ENCODE data around the gene UBL7. TPM values are rescaled to one million over a fixed set of nuclear protein-coding genes. Genes with fewer than 3 reads are reported as not detected.

UBL7 gene
- total and polyA plus RNA-seq, 4 donors, result 25.1 to 45.3 (median 28.0) TPM

DNA sequence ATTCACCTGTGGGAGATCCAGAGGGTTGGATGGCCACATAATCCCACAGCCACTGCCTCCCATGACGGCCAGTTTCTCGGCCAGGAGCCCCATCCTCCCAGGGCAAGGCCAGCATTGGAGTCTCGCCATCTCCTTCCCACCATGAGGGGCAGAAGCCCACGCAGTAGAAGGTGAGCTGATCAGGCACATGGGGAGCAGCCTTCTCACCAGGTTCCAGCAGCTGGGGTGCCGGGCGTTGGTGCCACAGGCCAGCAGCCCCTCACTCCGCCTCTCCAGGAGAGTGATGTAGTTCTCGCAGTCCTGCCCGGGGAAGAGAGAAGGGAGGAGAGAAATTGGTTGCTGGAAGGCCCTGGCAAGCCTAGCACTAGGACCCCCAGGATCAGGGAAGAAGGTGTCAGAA lies 43.3 kb downstream of the UBL7 start:
- Histone ChIP-seq H3K9me3 (ENCODE audit: control insufficient read depth, low read length) (no peaks in the 10 kb centered on the region), H3K4me3 (ENCODE audit: low read length in 2 of 2) (no peak overlapping the region), H3K27me3 (ENCODE audit: control insufficient read depth in 1 of 2, insufficient read depth in 2 of 2, low read length in 1 of 2) (no peaks in the 10 kb centered on the region), H3K27ac (ENCODE audit: low read depth in 1 of 2, low read length in 2 of 2) (no peak overlapping the region), H3K36me3 (ENCODE audit: control insufficient read depth in 1 of 2, insufficient read depth in 2 of 2, low read length in 1 of 2) (no peaks in the 10 kb centered on the region), H3K4me1 (ENCODE audit: control insufficient read depth in 1 of 2, insufficient read depth in 2 of 2, low read length in 2 of 2) (no peaks in the 10 kb centered on the region)
- intact Hi-C loops (cut with DNase I), result no loop called here
- ATAC-seq (ENCODE audit: low FRiP score) (no peak), DNase-seq (no peak)
- WGBS, 2 donors, result 96% methylated on average over 9 of the region's 9 CpGs

DNA sequence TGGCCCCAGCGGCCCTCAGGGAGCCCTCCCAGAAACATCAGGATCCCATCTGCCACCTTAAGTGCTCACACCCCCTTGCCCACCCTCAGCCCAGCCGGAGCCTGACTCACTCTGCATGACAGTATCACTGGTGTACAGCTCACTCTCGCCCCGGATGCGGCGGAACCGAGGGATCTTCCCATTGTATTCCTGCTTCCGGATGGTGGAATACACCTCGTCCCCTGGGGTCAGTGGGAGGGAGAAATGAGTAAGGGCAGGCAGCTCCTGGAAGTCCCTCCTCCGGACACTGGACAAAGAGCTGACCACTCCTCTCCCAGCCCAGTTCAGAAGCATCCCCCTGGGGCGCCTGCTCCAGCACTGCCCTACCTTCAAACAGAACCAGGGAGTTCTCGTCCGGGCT lies 43.7 kb downstream of the UBL7 start:
- Histone ChIP-seq H3K4me1 (ENCODE audit: control insufficient read depth in 1 of 2, insufficient read depth in 2 of 2, low read length in 2 of 2) (no peaks in the 10 kb centered on the region), H3K27me3 (ENCODE audit: control insufficient read depth in 1 of 2, insufficient read depth in 2 of 2, low read length in 1 of 2) (no peaks in the 10 kb centered on the region), H3K27ac (ENCODE audit: low read depth in 1 of 2, low read length in 2 of 2) (no peak overlapping the region), H3K9me3 (ENCODE audit: control insufficient read depth, low read length) (no peaks in the 10 kb centered on the region), H3K4me3 (ENCODE audit: low read length in 2 of 2) (no peak overlapping the region), H3K36me3 (ENCODE audit: control insufficient read depth in 1 of 2, insufficient read depth in 2 of 2, low read length in 1 of 2) (no peaks in the 10 kb centered on the region)
- DNase-seq, result no peak
- ATAC-seq (ENCODE audit: low FRiP score), result no peak
- WGBS, 2 donors, result 93 to 95% methylated on average over 13 of the region's 13 CpGs
- intact Hi-C loops (cut with DNase I), result no loop called here

DNA sequence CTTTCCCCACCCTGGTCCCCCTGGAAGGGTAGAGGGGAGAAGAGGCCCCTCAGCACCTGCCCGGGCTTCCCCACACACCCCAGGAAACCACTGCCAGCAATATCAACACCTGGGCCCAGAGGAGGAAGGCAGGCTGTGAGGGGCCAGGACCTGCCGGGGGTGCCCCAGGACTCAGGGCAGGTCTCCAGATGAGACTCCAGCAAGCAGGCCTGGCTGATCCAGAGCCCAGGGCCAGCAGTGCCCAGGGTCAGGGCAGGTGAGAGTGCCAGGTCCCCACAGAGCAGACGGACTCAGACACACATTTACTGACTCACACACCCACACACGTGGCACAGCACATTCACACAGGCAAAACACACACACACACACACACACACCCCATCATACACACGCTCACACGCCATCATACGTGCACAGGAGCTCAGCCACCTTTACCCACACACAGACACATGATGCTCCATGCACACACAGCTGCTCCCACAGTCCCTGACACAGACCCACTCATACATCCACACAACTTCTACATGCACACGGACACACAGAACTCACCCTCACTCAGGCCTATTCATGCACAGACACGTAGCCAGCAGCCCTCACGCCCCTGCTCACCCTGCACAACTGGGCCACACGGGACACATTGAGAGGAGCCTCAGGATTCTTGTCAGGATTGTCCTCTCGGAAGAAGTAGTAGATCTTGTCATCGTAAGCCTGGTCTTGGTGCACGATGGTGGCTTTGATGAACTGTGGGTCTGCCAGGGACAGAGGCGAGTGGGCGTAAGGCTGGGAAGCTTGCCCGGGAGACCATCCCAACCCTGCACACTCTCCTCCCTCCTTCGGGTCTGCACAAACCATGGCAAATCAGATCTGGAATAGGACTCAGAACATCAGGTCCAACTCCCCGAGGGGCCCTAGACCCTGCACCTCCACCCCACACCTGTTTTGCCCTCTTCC lies 44.7 kb downstream of the UBL7 start:
- no peaks in the 10 kb centered on the region for H3K9me3 ChIP-seq (ENCODE audit: control insufficient read depth, low read length)
- no peaks in the 10 kb centered on the region for H3K4me1 ChIP-seq (ENCODE audit: control insufficient read depth in 1 of 2, insufficient read depth in 2 of 2, low read length in 2 of 2)
- intact Hi-C loops (cut with DNase I), result no loop called here
- ATAC-seq (ENCODE audit: low FRiP score) (no peak), DNase-seq (no peak)
- H3K4me3 ChIP-seq (ENCODE audit: low read length in 2 of 2), result no peak overlapping the region
- WGBS, 2 donors, result 78 to 79% methylated on average over 19 of the region's 19 CpGs
- no peaks in the 10 kb centered on the region for H3K36me3 ChIP-seq (ENCODE audit: control insufficient read depth in 1 of 2, insufficient read depth in 2 of 2, low read length in 1 of 2)
- no peaks in the 10 kb centered on the region for H3K27me3 ChIP-seq (ENCODE audit: control insufficient read depth in 1 of 2, insufficient read depth in 2 of 2, low read length in 1 of 2)
- H3K27ac ChIP-seq (ENCODE audit: low read depth in 1 of 2, low read length in 2 of 2), result no peak overlapping the region

DNA sequence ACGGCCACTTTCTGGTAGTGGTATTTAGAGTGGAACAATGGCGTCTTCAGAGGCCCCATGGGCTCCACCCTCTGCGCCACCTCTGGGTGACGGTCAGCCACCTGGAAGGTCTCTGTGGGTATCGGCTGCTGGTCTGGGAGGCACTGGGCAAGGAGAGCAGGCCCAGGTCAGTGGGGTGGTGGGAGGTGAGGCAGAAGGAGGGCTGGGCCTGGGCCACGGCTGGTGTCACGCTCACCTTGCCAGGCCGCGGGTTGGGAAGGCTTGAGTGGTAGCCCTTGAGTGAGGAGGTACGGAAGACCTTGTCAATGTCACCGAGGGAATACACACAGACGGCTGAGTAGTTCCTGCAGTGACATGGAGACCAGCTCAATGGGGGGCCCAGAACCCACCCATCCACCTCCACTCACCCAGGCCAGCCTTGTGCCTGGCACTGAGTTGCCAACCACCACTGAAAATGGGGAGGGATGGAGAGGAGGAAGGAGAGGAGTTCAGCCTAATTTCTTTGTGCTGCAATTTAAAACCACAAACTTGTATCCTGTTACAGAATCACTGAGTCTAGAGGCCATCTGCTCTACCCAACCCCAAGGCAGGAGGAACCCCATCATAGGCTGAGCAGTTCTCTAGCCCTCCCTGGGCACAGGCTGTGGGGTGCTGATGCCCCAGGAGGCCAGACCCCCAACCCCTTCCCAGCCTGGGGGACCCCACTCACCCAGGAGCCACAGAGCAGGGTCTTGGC lies 46.2 kb downstream of the UBL7 start:
- no peaks in the 10 kb centered on the region for H3K27me3 ChIP-seq (ENCODE audit: control insufficient read depth in 1 of 2, insufficient read depth in 2 of 2, low read length in 1 of 2)
- H3K27ac ChIP-seq (ENCODE audit: low read depth in 1 of 2, low read length in 2 of 2), result no peak overlapping the region
- H3K36me3 ChIP-seq (ENCODE audit: control insufficient read depth in 1 of 2, insufficient read depth in 2 of 2, low read length in 1 of 2), result no peaks in the 10 kb centered on the region
- H3K9me3 ChIP-seq (ENCODE audit: control insufficient read depth, low read length), result no peaks in the 10 kb centered on the region
- DNase-seq (no peak), ATAC-seq (ENCODE audit: low FRiP score) (no peak)
- intact Hi-C loops (cut with DNase I), result no loop called here
- H3K4me1 ChIP-seq (ENCODE audit: control insufficient read depth in 1 of 2, insufficient read depth in 2 of 2, low read length in 2 of 2), result no peaks in the 10 kb centered on the region
- 98 to 99% methylated on average over 12 of the region's 12 CpGs for WGBS, 2 donors
- H3K4me3 ChIP-seq (ENCODE audit: low read length in 2 of 2), result no peak overlapping the region

DNA sequence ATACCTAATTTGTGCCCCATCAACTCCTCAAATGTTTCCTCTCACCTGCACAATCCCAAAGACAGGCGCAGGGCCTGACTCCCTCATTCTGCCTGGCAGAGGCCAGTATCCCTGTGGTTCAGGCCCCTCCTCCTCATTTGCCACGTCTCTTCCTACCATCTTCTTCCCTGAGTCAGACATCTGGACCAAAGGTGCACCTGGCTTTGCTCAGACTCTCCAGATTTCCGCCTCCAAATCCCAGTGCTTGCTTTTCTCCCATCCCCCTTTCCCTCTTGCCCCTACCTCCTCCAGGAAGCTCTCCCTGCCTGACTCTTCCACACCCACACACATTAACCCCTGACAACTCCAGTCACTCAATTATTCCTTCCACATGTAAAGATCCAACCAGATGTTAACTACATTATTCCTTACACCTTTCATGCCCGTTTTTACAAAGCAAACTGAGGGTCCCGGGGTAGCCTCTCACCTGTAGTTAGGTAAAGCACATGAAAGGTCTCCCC lies 46.8 kb downstream of the UBL7 start:
- Histone ChIP-seq H3K4me1 (ENCODE audit: control insufficient read depth in 1 of 2, insufficient read depth in 2 of 2, low read length in 2 of 2) (no peaks in the 10 kb centered on the region), H3K36me3 (ENCODE audit: control insufficient read depth in 1 of 2, insufficient read depth in 2 of 2, low read length in 1 of 2) (no peaks in the 10 kb centered on the region), H3K4me3 (ENCODE audit: low read length in 2 of 2) (no peak overlapping the region), H3K9me3 (ENCODE audit: control insufficient read depth, low read length) (no peaks in the 10 kb centered on the region), H3K27me3 (ENCODE audit: control insufficient read depth in 1 of 2, insufficient read depth in 2 of 2, low read length in 1 of 2) (no peaks in the 10 kb centered on the region), H3K27ac (ENCODE audit: low read depth in 1 of 2, low read length in 2 of 2) (no peak overlapping the region)
- no peak for ATAC-seq (ENCODE audit: low FRiP score)
- no peak for DNase-seq
- 84 to 92% methylated on average over 5 of the region's 5 CpGs for WGBS, 2 donors
- intact Hi-C loops (cut with DNase I), result no loop called here

DNA sequence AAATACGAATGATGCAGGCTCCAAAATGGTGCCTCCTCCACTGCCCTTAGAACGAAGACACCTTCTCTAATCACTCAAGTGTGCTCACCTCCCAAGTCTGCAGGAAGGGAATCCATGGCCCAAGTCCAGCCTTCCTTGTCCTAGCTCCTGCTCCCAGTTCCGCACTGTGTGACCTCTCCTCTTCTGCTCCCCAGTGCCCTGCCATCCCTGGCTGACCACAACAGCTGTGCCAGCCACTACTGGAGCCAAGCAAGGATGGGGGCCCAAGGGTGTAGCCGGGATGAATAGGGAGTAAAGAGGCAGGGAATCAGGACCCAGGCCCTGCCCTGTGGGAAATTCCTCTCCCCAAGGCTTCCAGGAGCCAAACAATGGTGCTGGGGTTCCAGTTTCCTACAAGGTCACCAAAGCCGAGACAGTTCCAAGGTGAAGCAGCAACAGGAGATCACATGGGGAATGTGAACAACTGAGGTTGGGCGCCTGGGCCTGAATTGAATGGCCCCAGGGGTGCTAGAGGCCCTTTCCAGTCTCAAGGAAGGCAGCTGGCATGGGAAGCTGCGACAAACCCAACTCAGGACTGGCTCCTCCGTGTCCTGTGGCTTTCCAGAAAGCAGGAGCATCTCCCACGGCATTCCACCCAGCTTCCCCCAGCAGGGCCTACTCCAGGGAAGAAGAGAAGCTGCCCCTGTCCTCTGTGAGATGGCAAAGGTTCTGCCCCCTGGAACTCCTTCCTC lies 47.4 kb downstream of the UBL7 start:
- H3K4me3 ChIP-seq (ENCODE audit: low read length in 2 of 2), result no peak overlapping the region
- H3K9me3 ChIP-seq (ENCODE audit: control insufficient read depth, low read length), result no peaks in the 10 kb centered on the region
- no peak overlapping the region for H3K27ac ChIP-seq (ENCODE audit: low read depth in 1 of 2, low read length in 2 of 2)
- DNase-seq (no peak), ATAC-seq (ENCODE audit: low FRiP score) (no peak)
- no peaks in the 10 kb centered on the region for H3K27me3 ChIP-seq (ENCODE audit: control insufficient read depth in 1 of 2, insufficient read depth in 2 of 2, low read length in 1 of 2)
- H3K36me3 ChIP-seq (ENCODE audit: control insufficient read depth in 1 of 2, insufficient read depth in 2 of 2, low read length in 1 of 2), result no peaks in the 10 kb centered on the region
- H3K4me1 ChIP-seq (ENCODE audit: control insufficient read depth in 1 of 2, insufficient read depth in 2 of 2, low read length in 2 of 2), result no peaks in the 10 kb centered on the region
- WGBS, 2 donors, result 89 to 92% methylated on average over 9 of the region's 9 CpGs
- intact Hi-C loops (cut with DNase I), result no loop called here

DNA sequence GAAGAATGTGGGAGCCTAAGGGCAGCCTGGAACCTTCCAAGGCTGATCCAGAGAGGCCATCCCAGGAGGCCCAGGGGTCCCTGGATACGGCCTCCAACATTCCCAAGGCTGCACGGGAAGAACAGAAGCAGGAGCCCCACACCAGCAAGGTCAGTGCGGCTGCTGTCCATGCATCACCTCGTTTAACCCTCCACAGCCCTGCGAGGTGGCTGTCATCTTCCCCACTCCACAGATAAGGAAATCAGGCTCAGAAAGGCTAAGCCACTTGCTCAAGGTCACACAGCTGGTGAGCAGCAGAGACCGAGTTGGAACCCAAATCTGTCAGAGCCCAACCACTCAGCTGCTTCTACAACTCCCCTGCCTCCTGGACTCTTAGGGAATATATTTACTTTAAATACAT lies 48.8 kb downstream of the UBL7 start:
- Histone ChIP-seq H3K27ac (ENCODE audit: low read depth in 1 of 2, low read length in 2 of 2) (no peak overlapping the region), H3K4me1 (ENCODE audit: control insufficient read depth in 1 of 2, insufficient read depth in 2 of 2, low read length in 2 of 2) (no peaks in the 10 kb centered on the region), H3K9me3 (ENCODE audit: control insufficient read depth, low read length) (no peaks in the 10 kb centered on the region), H3K36me3 (ENCODE audit: control insufficient read depth in 1 of 2, insufficient read depth in 2 of 2, low read length in 1 of 2) (no peaks in the 10 kb centered on the region), H3K27me3 (ENCODE audit: control insufficient read depth in 1 of 2, insufficient read depth in 2 of 2, low read length in 1 of 2) (no peaks in the 10 kb centered on the region), H3K4me3 (ENCODE audit: low read length in 2 of 2) (no peak overlapping the region)
- DNase-seq (no peak), ATAC-seq (ENCODE audit: low FRiP score) (no peak)
- intact Hi-C loops (cut with DNase I), result no loop called here
- 80 to 87% methylated on average over 6 of the region's 6 CpGs for WGBS, 2 donors

DNA sequence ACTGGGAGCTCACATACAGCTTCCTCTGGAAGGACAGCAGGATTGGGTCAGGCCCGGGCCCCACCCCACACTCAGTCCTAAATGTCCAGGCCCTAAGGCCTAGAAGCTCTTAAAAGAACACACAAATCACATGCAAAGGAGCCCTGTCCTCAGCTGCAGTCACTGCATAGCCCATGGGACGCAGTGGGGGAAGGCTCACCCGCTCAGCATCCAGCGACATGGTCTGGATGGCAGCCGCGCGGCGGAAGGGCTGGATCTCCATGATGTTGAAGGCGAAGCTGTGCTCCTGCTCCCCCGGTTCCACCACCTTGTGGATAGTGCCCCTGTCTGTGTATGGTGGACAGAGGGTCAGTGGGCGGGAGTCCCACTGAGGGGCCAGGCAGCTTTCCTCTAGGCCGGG lies 49.3 kb downstream of the UBL7 start:
- H3K27me3 ChIP-seq (ENCODE audit: control insufficient read depth in 1 of 2, insufficient read depth in 2 of 2, low read length in 1 of 2), result no peaks in the 10 kb centered on the region
- H3K4me1 ChIP-seq (ENCODE audit: control insufficient read depth in 1 of 2, insufficient read depth in 2 of 2, low read length in 2 of 2), result no peaks in the 10 kb centered on the region
- DNase-seq (no peak), ATAC-seq (ENCODE audit: low FRiP score) (no peak)
- H3K27ac ChIP-seq (ENCODE audit: low read depth in 1 of 2, low read length in 2 of 2), result no peak overlapping the region
- 96 to 97% methylated on average over 12 of the region's 12 CpGs for WGBS, 2 donors
- no peak overlapping the region for H3K4me3 ChIP-seq (ENCODE audit: low read length in 2 of 2)
- H3K36me3 ChIP-seq (ENCODE audit: control insufficient read depth in 1 of 2, insufficient read depth in 2 of 2, low read length in 1 of 2), result no peaks in the 10 kb centered on the region
- H3K9me3 ChIP-seq (ENCODE audit: control insufficient read depth, low read length), result no peaks in the 10 kb centered on the region
- intact Hi-C loops (cut with DNase I), result no loop called here
